HG02798 (cell line): ENCODE measurements around the gene GNLY.

ENCODE experiments used
- ATAC-seq: cut with Tn5 transposase; IDR thresholded peaks from one replicate; pipeline ENCODE4 v1.9.1; 2021; ENCODE audit warnings: mild to moderate bottlenecking; ENCODE audit not compliant: unreplicated experiment, poor library complexity

The GNLY gene

DNA sequence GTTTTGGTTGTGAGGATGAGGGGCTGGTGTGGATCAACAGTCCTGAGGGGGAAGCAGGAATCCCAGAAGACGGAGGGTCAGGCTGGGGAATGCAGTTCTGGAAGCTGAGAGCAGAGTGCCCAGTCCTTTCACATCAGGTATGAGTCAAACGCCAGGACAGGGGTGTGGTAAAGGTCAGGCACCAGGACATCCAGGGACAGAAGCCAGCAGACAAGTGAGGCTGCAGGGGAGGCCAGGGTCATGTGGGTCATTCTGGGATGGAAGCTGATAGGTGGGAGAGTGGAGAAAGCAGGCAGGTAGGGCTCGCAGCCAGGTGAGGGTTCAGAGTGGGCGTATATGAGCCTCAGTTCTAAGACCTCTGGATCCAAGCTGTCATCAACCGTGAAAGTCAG is 12.8 kb upstream of the GNLY start:
- ATAC-seq: no peak

DNA sequence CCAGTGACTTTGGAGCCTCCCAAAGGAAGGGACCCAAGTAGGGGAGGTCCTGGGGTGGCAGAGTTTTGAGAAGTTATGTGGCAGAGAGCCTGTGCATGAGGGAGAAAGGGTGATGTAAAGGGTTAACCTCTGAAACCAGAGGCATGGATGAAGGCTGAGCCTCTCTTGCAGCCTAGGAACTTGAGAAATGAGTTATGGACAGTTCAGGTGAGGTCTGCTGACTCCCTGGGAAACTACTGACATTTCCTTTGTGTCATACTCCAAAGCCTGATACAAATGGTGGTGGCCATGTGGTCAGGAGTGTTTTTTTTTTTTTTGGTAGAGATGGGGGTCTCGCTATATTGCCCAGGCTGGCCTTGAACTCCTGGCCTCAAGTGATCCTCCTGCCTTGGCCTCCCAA is 12.4 kb upstream of the GNLY start:
- no peak for ATAC-seq

DNA sequence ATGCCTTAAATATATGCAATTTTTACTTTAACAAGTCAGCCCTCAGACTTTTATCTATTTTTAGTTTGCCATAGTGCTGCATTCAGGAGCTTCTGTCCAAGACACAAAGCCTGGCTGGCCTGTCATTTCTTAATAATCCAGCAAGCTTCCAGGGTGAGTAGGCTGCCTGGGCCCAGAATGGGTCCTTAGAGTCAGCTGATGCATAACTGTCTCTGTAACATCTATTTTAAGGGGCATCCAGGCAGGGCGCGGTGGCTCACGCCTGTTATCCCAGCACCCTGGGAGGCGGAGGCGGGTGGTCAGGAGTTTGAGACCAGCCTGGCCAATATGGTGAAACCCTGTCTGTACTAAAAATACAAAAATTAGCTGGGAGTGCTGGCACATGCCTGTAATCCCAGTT is 11.8 kb upstream of the GNLY start:
- no peak for ATAC-seq

DNA sequence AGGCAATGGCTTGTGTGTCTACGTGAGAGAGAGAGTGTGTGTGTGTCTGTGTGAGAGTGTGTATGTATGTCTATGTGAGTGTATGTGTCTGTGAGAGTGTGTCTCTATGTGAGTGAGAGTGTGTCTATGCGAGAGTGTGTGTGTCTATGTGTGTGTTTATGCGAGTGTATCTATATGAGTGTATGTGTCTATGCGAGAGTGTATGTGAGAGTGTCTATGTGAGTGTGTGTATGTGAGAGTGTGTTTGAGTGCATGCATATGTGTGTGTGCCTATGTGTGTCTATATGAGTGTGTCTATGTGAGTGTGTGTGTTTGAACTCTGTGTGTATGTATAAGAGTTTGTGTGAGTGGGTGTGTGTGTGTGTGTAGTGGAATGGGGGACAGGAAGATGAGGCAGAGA is 9.8 kb upstream of the GNLY start:
- ATAC-seq: no peak

DNA sequence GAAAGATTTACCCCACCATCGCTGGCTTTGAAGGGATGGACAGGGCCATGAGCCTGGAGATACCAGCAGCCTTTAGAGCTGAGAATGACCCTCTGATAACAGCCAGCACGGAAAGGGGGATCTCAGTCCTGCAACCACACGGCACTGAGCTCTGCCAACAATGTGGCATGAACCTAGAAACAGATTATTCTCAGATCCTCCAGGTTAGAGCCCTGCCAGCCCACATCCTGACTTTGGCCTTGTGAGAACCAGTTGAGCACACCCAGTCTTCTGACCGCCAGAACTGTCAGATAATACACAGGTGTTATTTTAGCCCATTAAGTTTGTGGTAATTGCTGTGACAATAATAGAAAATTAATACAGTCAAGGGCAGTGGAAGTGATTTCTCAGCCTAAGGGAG is 9.4 kb upstream of the GNLY start:
- no peak for ATAC-seq

DNA sequence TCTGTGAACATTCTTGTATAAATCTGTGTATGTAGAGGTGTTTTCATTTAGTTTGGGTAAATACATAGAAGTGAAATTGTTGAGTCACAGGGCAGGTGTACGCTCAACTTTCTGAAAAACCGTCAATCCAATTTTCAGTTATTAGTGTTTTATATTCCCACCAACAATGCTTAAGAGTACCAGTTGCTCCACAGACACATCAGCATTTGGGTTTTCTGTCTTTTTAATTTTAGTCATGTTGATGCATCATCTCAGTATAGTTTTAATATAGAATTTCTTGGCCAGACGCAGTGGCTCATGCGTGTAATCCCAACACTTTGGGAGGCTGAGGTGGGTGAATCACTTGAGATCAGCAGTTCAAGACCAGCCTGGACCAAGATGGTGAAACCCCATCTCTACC is 3.2 kb upstream of the GNLY start:
- no peak for ATAC-seq

DNA sequence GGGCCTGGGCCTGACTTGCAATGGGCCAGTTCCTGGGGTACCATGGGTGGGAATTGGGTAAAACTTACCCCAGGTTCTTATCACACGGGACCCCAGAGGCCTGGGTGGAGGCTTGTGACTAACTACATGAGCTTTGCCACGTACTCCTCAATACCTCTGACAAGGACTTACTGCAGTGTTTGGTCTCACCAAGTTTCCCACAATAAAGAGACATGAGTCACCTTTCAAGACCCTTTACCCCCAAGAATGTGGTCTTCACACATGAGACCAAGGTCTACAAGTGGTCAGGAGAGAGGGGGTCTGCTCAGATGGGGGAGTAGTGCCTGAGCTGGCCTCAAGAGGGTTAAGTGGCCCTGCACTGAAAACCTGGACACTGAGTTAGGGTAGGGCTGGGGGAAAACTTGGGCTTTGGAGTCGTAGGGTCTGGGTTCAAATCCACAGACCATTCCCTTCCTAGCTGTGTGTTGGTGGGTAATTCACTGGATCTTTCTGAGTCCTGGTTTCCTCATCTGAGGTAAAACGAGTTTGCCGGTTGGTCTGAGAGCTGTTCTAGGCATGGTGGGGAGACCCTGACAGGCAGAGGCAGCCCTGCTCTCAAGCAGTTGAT is 2.0 kb upstream of the GNLY start:
- no peak for ATAC-seq

DNA sequence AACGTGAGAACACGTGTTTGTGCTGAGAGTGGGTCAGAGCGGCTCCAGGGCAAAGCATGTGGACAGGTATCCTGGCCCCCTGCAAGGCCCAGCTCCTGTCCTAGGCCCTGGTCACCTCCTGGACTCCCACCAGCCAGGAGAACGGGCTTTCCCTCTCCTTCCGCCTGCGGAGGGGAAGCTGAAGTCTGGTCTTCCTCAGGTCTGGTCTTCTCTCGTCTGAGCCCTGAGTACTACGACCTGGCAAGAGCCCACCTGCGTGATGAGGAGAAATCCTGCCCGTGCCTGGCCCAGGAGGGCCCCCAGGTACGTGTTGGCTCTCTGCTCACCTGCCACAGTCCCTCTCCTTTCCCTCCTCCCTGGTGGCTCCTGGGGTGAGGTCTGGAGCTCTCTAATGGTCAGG is 963 bp downstream of the GNLY start:
- no peak for ATAC-seq

DNA sequence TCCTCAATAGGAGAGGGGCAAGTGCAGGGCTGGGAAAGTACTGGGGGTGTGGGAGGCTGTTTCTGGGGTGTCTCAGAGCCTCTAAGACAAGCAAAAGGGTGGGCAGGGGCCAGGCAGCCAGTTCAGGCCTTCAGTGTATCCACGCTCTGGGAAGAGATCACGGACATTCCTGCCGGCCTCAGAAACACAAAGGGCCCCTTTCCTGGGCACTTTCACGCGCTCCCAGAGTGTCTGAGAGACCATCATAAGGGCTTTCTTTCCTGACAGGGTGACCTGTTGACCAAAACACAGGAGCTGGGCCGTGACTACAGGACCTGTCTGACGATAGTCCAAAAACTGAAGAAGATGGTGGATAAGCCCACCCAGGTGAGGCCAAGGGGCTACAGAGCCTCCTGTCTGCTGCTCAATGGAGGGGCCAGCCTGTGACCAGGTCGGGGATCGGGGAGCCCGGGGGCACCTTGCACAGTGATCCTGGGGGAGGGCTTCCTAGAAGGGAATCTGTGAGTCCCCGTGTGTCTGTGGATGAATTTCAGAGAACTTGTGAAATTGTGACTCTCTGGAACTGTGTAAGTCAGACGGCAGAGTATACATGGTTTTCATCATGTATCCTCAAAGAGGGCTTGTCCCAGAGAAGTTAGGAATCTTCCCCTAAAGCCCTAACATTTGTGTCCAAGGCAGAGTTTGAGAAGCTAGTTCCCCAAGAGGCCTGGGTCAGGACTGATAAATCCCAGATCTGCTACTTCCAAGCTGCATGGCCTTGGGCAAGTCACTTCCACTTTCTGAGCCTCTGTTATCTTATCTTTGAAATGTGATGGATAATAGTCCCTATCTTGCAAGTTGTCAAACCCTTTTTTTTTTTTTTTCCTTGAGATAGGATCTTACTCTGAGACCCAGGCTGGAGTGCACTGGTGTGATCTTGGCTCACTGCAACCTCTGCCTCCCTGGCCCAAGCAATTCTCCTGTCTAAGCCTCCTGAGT is 1.8 kb downstream of the GNLY start:
- ATAC-seq: no peak

DNA sequence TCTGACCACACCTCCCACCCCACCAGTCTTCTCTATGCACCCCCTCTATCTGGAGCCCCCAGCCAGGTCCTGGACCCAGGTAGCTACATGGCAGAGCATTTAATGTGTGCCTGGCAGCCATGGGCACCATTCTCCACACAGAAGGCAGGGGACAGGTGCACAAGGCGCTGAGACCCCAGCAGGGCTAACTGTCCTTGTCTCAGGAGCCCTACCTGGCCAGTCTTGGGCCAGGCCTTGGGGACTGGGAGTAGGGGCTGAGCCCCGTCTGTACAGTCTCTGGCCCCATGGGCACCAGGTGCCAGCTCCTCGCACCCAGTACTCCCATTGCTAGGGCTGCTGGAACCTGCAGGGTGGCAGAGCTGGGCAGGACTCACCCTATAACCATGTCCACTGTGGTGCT is 2.9 kb downstream of the GNLY start:
- no peak for ATAC-seq

DNA sequence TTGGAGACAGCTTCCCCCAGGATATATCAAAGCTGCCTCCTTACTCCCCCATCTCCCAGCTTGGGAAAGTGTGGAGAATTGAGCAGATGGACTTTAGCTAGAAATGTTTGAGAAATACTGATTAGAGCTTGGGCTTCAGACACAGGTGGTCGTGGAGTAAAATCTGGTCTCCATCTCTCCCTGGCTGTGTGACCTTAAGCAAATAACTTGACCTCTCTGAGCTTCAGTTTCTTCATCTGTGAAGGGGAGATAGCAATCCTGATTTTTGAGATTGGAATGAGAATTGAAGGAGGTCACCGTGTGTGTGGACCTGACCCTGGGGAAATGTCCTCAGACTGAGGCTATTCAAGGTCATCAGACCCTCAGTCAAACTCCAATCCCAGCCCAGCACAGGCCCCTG is 3.6 kb downstream of the GNLY start:
- no peak for ATAC-seq

DNA sequence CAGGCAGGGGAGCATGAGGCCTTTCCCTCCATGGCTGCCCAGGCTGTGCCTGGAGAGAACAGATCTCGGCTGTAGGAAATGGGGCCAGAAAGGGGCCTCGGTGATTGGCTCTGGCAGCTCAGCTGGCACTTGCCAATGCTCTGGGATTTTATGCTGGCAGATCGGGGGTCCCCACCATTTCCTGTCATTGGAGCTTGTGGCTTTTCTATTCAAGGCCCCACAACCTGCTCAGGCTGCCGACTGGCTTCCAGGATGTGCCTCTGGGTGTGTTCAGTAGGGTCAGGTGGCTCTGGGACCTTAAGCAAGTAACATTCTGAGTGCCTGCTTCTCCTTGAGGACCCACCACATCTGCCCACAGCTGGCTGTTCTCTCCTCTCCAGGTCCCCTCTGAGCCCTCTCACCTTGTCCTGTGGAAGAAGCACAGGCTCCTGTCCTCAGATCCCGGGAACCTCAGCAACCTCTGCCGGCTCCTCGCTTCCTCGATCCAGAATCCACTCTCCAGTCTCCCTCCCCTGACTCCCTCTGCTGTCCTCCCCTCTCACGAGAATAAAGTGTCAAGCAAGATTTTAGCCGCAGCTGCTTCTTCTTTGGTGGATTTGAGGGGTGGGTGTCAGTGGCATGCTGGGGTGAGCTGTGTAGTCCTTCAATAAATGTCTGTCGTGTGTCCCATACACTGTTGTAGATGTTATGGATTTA is 4.2 kb downstream of the GNLY start:
- no peak for ATAC-seq

DNA sequence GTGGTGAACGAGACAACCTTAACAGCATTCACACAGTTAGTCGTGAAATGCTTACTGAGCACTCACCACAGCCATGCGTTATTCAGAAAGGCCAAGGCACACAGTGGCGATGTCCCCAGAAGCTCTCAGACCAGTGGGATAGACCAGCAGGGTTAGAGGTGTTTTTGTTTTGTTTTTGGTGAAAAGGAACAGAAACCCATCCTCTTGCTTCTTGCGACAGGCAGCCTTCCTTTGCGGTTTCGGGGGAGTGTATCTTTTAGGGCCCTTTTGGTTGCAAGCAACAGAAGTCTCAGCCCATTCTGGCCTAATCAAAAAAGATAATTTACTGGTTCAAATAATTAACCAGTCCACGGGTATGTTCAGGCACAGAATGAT is 4.7 kb downstream of the GNLY start:
- ATAC-seq: no peak

DNA sequence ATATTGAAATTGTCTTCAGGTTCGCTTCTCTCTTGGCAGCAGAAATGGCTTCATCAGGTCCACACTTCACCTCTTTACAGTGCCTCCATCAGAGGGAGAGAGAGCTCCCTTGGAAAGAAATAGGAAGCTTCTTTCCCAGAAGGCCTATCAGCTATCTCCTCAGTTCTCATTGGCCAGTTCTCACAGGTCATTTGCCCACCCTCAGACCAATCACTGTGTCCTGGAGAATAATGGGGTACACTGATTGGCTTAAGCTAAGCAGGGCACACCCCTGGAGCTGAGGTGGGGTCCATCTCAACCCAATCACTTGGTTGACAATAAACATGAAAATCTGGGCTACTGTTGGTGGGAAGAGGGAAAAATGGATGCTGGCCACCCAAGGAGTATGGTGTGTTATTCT is 5.2 kb downstream of the GNLY start:
- no peak for ATAC-seq

DNA sequence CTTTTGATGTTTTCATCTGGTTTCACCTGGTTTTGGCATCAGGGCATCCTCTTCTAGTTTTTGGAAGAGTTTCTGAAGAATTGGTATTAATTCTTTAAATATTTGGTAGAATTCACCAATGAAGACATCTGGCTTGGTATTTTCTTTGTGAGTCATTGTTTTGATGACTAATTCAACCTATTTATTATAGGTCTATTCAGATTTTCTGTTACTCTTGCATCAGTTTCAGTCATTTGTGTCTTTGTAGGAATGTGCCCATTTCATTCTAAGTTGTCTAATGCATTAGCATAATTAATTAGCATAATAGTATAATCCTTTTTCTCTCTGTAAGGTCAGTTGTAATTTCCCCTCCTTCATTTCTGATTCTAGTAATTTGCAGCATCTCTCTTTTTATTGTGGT is 8.0 kb downstream of the GNLY start:
- ATAC-seq: no peak

DNA sequence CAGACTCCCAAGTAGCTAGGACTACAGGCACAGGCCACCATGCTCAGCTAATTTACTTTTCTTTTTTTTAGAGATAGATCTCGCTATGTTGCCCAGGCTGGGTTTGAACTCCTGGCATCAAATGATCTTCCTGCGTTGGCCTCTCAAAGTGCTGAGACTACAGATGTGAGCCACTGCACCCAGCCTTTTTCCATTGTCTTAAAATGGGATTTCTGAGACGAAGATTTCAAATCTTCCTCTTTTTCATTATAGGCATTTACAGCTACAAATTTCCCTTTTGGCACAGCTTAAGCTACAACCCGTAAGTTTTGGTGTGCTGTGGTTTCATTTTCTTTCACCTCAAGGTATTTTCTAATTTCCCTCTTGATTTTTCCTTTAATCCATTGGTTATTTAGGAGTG is 8.6 kb downstream of the GNLY start:
- ATAC-seq: no peak

DNA sequence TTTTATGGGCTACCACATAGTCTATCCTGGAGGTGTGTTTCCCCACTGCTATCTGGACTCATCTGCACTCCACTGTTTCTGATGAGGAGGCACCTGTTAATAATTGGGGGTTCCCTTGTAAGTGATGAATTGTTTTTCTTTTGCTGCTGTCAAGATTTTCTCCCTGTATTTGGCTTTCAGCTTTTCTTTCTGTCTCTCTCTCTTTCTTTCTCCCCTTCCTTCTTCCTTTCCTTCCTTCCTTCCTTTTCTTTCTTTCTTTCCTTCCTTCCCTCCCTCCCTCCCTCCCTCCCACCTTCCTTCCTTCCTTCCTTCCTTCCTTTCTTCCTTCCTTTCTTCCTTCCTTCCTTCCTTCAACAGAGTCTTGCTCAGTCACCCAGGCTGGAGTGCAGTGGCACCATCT is 9.2 kb downstream of the GNLY start:
- no peak for ATAC-seq

DNA sequence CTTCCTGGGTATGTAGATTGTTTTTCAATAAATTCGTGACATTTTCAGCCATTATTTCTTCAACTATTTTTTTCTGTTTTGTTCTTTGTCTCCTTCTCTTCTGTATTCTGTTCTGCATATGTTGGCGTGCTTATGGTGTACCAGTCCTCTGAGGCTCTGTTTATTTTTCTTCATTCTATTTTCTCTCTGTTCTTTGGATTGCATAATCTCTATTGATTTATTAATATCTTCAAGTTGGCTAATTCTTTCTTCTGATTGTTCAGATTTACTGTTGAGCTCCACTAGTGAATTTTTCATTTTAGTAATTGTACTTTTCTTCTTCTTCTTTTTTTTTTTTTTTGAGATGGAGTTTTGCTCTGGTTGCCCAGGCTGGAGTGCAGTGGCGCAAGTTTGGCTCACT is 9.9 kb downstream of the GNLY start:
- ATAC-seq: no peak

DNA sequence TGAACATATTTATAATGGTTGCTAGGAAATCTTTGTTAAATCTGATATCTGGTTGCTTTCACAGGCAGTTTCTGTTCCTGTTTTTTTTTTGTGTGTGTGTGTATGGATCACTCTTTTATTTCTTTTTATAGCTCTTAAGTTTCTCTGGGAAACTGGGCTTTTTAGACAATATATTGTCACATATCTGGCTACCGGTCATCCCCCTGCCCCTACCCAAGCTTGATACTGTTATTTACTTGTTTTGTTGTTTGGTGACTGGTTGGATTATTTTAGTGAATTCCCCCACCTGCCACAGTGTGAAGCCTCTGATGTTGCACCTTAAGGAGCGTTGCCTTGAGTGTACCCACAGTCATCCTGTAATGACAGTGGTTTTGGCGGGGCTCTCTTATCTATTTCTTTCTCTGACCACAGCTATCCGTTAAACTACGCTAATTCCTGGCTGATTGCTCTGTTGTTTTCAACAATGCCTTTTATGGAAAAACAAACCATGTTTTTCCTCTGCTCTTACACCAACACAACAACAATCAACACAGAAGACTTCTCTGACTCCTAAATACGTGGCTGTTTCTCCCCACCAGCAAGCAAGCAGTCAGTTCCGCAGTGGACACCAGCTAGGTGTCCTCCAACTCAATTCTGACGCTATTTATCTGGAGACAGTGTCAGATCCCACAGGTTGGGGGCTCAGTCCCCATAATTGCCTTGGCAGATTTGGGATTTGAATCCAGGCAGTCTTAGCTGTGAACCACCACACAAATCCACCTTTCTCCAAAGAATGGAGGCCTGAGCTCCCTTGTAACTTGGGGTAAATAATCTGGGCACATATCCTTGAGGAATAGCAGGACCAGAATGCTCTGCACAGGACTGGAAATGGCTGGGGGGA is 10.9 kb downstream of the GNLY start:
- ATAC-seq: peak; percentile 56

DNA sequence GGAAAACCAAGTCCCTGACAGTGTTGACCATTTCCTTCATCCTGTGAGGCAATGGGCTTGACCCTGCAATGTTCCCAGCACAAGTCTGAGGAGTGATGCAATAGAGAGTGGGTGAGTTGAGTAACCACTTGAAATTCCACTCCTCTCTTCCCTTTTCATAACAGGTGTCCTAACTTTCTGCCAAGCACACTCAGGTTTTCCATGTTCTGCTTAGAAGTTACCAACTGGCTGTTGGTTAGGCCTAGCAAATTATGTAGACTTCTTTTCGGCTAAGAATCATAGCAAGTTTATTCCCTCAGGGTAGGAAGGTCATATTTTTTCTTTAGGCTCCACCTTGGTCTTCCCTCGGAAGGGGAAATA is 11.5 kb downstream of the GNLY start:
- no peak for ATAC-seq

DNA sequence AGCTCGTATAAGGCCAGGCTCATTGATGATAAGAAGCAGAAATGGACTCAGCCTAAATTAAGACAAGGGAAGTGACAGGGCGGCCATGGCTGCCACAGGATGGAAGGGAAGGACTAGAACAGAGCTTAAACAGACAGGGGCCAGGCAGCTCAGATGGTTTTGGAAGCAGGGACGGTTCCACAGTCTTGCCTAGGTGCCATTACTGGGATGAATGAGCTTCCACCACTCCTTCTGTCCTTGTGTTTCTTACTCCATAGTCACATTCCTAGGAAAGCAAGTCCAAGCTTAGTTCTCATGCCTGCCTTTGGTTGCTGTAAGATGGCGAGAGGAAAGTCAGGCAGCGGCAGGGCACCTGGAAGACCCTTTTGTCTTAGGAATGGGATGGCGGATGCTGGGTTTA is 11.9 kb downstream of the GNLY start:
- ATAC-seq: no peak
